H4 (cell line): ENCODE data around the gene TBC1D1. TPM values are rescaled to one million over a fixed set of nuclear protein-coding genes. Genes with fewer than 3 reads are reported as not detected.

ENCODE experiments used
- DNase-seq: peaks from one replicate; pipeline ENCODE4 v3.0.0-alpha.2; 2015; ENCODE audit warnings: low spot score
- total RNA-seq: library from RNA; depleted of rRNA; stranded (reverse); fragments of >200 nt; shearing (Covaris generic); gene quantifications from 2 replicates; pipeline ENCODE4 v1.2.3, GENCODE V29; 2014

TBC1D1 gene
- total RNA-seq, 1 experiment from 2014 or later: 110 TPM

DNA sequence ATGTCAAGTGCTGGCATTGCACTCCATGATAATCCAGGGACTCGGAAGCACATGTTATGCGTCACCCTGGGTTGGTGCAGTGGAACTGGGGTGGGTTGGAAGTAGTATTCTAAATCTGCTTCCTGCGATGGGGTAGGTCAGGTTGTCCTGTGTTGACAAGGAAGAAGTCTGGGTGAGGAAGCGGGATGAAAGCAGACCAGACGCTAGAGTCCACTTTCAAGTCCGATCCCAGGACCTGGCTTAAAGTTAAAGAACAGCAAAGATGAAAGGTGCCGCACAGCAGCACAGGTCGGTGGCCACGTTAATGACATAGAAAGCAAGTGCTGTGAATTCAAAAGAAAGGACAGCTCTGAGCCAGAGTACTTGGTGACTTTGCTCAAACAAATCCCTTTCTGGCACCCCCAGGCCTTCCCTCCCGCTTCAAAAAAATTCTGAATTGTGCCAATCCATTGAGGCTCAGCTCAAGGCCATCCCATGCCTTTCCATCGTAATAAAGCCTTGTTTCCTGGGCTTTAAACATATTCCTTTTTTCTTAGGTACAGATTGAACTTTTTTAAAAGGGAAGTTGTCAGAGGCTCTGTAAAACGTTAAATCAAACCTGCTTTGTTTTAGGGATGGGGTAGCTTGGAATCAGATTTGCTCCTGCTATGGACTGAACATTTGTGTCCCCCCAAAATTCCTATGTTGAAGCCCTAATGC, 187.1 kb downstream of the TBC1D1 start:
- DNase-seq: no peak

DNA sequence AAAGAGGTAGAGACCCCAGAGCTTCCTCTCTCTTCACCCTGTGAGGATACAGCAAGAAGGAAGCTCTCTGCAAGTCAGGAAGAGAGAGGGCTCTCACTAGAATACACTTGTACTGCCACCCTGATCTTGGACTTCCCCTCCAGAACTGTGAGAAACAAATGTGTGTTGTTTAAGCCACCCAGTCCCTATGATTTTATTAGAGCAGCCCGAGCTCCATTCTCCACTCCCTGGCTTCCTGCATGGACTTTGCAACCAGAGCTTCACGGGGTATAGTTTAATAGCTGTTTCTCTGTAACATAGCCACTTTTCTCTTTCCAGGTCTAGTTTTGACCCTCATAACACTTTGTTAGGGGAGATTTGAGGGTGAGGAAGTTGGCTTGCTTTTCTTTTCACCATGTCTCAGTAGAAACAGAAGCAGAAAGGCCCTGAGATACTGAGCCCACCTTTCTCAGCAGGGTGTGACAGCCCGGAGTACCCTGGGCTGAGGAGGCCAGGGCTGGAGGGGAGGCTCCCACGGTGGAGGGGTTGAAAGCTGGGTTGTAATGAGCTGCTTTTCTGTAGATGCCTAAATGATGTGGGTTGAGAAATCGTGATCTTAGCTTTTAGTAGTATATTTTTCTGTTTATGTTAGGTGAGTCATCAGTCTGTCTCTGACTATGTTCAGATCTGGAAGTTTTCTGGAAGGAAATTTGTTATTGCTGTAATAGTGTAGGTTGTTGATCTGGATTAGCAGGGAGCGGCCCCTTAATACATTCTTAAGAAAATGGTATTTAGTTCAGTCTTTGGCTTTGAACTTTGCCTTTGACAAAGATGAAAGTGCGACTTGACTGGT, 187.9 kb downstream of the TBC1D1 start:
- peak; percentile 82 for DNase-seq

GRCh38 chr4:38080061-38080974, 189.4 kb downstream of the TBC1D1 start:
- DNase-seq: no peak

GRCh38 chr4:38082021-38082420, 191.1 kb downstream of the TBC1D1 start:
- DNase-seq: no peak

GRCh38 chr4:38082424-38083385, 191.8 kb downstream of the TBC1D1 start:
- no peak for DNase-seq

GRCh38 chr4:38084877-38085711, 194.2 kb downstream of the TBC1D1 start:
- no peak for DNase-seq

DNA sequence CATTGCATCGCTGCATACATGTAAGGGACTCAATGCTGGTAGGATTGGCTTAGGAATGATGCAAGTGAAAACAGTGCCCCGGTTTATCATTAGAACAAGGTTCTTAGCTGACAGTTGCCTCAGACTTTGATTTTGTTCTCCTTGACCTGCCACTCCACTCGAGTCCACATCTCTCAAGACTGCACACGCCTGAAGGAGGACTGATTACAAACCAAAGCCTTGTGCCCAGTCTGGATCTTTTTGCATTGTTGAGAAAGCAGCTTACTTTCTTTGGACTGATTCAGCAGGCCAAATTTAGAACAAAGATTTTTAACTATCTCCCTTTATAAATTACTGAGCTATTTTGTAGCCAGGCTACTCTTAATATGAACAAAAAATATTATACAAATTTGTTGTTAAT, 194.9 kb downstream of the TBC1D1 start:
- no peak for DNase-seq

- DNase-seq: no peak
Measured at GRCh38 chr4:38086151-38086848, 195.4 kb downstream of the TBC1D1 start.

GRCh38 chr4:38086849-38087226, 196.0 kb downstream of the TBC1D1 start:
- no peak for DNase-seq

GRCh38 chr4:38088321-38088720, 197.4 kb downstream of the TBC1D1 start:
- no peak for DNase-seq

- DNase-seq: no peak
Measured at GRCh38 chr4:38089961-38090360, 199.1 kb downstream of the TBC1D1 start.

DNA sequence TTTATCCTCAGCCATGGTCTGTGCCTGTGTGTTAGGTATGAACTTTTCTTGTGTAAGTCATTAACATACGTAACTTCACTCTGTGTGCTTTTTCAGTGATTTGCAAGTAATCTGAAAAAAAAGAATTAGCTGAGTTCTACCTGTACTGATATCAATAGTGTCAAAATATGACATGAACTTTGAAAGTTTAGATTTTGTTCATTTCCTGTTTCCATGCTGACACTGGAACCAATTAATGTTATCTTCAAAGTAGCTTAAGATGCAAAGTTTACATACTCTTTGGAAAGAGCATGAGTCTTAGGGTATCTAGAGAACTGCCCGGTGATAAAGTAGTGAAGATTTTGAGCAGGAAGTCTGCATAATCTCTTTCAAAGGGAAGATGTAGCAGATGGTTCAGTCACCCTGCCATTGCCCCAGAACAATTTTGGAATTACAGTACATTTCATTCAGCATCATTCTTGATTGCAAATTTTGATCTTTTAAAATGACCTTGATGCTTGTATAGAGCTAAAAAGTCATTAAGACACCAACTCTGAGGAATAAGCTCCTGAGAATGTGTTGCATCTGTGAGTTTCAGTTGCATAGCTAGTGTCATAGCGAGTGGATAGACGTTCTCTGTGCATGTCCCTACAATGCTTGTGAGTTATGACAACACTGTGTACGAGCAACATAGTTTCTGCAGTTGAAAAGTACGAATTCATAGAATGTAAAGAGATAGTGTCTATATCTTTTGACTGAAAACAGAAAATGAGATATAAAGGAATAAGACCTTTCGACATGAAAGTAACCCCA, 199.8 kb downstream of the TBC1D1 start:
- DNase-seq: no peak

- DNase-seq: peak; percentile 30
Measured at GRCh38 chr4:38091636-38092035, 200.8 kb downstream of the TBC1D1 start.

- DNase-seq: no peak
Measured at GRCh38 chr4:38092701-38093100, 201.8 kb downstream of the TBC1D1 start.

DNA sequence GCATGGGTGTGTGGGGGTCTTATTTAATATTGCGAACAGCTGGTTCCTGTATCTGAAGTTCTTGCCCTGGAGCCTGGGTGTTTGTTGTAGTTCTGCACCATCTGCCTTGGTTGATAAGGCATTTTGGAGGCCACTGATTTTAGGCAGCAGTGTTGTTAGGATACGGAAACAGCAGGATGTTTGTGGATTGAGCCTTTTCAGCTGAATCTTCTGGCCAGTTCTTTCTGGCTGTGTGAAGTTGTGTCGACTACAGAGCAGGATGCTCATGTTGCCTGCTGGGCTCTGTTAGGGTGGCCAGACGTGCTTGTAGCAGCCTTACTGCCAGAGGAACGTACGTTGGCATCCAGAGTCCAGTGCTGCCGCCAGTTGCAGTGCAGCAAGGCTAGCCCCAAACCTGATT, 203.5 kb downstream of the TBC1D1 start:
- no peak for DNase-seq

- DNase-seq: no peak
Measured at GRCh38 chr4:38095691-38096090, 204.8 kb downstream of the TBC1D1 start.

- DNase-seq: no peak
Measured at GRCh38 chr4:38097818-38098217, 206.9 kb downstream of the TBC1D1 start.

- no peak for DNase-seq
Measured at GRCh38 chr4:38099020-38099600, 208.2 kb downstream of the TBC1D1 start.
